Measurements from ENCODE around the gene SEC14L5.
A peak's percentile ranks its signal among the peaks of the same experiment; 100 is the strongest.
"Not testable (repeated sequence)": the region's sequence is repeated elsewhere in the genome, so short reads cannot be mapped to it uniquely, and the experiment has no call there.

The SEC14L5 gene

GRCh38 chr16:4954714-4955113 lies 3.4 kb upstream of the SEC14L5 start:
- DNase-seq, result no peak

DNA sequence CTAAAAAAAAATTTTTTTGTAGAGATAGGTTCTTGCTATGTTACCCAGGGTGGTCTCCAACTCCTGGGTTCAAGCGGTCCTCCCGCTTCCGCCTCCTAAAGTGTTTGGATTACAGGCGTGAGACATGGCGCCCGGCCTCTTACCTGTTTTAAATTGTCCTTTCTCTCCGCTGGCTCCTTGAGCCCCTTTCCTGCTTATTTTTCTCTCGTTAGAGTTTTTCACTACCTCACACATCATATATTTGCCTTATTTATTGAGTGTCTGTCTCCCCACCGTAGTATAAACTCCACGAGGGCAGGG lies 760 bp upstream of the SEC14L5 start:
- no peak for DNase-seq

GRCh38 chr16:4958510-4959438 lies 644 bp downstream of the SEC14L5 start:
- no peak for DNase-seq

DNA sequence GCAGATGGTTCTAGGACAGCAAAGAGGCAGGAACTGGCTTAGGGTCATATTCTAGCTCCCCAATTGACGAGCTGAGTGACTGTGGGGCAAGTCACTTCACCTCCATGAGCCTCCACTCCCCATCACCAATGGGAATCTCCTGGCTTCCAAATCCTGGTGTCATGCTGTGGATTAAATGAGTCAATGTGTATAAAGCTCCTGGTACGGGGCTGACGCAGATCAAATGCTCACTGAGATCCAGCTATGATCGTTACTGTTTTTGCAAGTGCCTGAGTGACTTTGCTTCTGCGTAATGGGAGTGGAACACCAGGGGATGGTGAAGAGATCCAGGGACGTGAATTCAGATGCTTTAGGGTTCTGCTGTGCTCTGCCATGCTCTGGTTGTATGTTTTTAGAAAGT lies 2.4 kb downstream of the SEC14L5 start:
- no peak for DNase-seq

DNA sequence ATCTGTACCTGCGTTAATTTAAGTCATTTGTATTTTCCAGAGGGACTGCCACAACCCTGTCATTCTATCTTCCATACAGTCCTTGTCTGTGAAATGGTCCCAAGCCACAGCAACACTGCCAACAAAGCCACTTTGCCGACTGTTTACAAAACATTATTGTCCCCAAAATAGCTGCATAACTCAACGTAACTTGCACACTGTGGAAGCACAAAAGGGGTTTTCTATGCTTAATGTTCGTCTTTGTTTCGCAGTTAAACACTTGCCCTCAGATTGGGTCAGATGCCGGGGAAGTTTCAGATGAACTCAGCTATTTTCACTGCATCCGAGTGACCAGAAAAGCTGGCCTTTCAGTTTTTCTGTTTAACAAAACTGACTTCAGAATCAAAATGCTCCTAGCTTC lies 4.6 kb downstream of the SEC14L5 start:
- no peak for DNase-seq

DNA sequence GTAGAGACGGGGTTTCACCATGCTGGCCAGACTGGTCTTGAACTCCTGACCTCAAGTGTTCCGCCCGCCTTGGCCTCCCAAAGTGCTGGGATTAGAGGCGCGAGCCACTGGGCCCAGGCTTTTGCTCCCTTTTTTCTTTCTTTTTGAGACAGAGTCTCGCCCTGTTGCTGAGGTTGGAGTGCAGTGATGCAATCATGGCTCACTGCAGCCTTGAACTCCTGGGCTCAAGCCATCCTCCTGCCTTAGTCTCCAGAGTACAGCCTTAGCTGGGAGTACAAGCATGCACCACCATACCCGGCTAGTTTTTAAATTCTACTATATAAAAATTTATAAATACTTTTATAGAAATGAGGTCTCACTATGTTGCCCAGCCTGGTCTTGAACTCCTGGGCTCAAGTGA lies 5.4 kb downstream of the SEC14L5 start:
- DNase-seq, result not testable (repeated sequence)

- DNase-seq, result no peak
Observed at GRCh38 chr16:4966736-4967453, 8.8 kb downstream of the SEC14L5 start.

DNA sequence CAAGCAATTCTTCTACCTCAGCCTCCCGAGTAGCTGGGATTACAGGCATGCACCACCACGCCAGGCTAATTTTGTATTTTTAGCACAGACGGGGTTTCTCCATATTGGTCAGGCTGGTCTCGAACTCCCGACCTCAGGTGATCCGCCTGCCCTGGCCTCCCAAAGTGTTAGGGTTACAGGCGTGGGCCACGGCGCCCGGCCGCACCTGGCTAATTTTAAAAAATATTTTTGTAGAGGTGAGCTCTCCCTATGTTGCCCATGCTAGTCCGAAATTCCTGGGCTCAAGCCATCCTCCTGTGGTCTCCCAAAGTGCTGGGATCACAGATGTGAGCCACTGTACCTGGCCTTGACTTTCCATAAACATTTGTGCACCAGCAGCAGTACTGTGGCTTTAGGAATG lies 10.1 kb downstream of the SEC14L5 start:
- DNase-seq, result not testable (repeated sequence)

DNA sequence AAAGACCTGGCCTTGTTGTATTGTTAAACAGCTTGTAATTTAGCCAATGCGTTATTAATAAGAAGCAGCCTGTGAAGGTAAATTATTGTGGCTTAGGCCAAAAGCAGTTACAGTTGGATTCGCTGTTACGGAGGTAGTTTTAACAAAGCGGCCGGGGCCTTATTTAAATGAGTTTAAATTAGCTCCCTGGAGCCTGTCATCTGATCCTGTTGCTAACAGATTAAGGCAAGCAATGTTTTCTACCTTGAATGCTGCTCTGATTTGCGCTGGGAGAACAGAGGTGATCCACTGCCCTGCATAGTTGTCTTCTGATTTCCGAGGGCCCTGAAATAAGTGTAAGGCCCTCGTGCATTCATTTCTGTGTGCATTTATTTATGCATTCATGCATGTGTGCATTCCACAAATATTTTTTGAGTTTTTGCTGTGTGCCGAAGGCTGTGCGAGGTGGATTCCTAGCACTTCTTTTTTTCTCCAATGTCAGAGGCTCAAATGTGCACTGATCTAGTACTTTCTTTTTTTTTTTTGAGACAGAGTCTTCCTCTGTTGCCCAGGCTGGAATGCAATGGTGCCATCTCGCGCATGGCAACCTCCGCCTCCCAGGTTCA lies 10.9 kb downstream of the SEC14L5 start:
- no peak for DNase-seq

GRCh38 chr16:4970010-4970409 lies 11.9 kb downstream of the SEC14L5 start:
- DNase-seq, result no peak

GRCh38 chr16:4972938-4973587 lies 14.9 kb downstream of the SEC14L5 start:
- no peak for DNase-seq

GRCh38 chr16:4976079-4976478 lies 17.9 kb downstream of the SEC14L5 start:
- DNase-seq, result no peak

DNA sequence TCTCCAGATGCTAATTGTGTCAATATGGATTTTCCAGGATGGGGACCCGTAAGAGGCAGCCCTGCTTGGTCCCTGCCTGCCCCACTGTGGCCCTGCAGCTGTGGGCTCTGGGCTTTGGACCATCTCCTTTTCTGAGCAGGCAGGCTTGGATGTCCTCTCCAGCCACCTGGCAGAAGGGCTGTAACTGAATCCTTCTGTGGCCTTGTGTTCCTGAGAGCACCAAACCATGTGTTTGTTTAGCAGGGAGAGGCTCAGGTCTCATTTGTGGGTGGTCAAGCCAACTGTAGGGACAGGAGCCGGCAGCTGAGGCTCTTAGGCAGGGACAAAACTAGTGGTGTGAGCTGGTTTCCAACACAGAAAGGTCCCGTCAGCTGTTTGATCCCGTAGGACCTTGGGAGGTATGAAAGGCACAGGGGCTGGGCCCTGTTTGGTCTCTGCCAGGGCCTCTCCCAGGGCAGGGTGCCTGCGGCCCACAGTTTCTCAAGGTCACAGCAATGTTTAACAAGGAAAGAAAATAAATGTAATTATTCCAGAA lies 18.5 kb downstream of the SEC14L5 start:
- peak; percentile 62 for DNase-seq

DNA sequence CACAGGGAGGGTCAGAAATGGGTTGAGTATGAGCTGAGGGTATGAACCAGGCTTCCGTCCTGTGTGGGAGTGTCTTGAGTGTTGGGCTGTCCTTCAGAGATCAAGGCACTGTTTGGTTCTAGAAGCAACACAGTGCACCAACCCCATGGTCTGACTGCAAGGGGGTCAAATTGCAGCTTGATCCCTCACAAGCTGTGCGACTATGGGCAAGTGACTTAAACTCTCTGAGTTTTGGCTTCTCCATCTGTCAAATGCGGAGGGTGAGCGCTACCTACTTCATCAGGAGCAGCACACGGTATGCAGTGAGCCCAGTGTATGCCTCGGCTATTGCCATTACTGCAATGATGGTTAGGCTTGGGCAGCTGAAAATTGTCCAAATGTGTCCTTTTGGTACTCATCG lies 21.0 kb downstream of the SEC14L5 start:
- no peak for DNase-seq

DNA sequence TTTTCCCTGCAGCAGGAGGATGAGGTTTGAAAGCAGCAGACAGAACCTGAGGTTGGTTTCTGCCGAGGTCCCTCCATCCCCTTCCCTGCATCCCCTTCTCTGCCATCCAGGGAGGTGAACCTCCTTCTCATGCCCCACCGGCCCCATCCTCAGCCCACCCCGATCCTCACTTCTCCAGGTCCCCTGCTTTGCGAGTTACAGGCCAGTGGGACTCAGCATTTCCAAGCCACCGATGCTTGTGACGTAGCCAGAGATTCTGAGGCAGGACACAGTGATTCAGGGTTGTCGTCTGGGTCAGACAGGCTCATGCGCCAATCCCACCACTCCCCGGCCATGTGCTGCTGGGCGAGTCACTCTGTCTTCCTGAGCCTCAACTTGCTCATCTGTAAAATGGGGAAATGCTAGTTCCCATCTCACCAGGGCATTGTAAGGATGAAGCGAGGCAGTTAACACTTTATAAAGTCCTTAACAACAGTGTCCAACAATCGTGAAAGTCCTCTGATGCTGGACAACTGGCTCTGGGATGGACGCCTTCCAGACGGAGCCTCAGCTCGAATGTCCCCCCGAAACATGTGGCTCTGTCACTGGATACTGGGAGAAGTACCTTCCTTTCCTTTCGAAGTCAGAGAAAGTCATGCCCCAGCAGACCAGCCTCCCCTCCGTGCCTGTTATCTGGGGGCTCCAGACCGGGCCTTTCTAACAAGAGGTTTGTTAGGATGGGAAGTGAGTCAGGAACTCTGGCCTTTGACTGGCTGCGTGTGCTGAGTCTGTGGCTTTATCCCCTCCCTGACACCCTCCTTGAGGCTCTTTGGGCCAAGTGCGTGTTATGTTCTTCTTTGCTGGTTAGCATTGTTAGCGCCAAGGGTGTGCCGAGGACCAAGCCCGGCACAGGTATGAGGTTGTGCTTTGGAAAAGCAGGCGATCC lies 21.9 kb downstream of the SEC14L5 start:
- no peak for DNase-seq

DNA sequence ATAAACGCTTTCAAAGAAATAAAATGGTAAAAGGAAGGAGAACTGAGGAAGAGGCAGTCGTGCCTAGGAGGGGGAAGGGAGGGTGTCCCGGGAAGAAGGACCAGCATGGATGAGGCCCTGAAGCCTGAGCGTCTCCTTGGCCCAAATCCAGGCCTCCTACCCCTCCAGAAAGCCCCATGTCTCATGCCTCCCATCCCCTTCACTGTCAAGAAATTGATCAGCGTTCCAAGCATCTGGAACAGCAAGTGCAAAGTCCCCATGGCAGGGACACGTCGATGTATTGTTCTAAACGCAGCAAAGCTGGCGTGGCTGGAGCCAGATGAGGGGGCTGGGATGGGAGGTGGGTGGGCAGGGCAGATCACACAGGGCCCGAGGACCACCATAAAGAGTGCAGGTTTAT lies 22.6 kb downstream of the SEC14L5 start:
- DNase-seq, result no peak

- no peak for DNase-seq
Observed at GRCh38 chr16:4981473-4981872, 23.3 kb downstream of the SEC14L5 start.

DNA sequence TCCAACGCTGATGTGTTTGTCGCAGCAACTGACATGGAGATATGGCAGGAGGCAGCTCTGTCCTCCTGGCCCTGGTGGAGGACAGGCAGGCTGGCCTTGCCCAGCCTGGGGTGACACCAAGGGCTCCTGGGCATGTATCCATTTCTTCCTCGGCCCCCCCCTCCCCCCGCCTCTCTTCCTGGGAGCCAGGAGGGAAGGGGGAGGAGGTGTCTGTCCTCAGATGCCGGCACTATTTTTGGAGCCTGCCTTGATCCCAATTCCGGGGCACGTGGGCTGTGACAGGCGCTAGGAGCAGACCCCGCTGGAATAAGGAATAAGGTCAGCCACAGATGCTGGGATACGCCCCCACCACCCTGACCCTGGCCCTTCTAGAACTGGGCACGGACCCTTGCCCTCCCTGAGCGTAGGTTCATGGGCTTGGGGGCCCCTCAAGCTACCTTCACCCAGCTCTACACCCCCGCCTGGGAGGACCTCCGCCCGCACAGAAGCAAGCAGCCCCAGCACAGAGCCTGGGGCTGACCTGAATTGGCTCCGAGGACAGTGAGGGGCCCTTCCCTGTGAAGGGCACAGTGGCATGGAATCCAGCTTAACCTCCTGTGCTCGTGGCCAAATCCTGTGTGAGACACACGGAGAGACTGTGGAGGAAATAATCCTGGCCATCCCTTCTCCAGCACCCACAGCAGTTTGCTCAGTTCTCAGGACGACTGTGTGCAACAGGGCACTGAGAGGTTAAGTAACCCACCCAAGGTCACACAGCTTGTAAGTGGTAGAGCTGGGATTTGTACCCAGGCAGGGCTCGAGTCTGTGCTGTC lies 24.1 kb downstream of the SEC14L5 start:
- no peak for DNase-seq

- no peak for DNase-seq
Observed at GRCh38 chr16:4984174-4984990, 26.3 kb downstream of the SEC14L5 start.

GRCh38 chr16:4987250-4987579 lies 29.1 kb downstream of the SEC14L5 start:
- no peak for DNase-seq

Data from SHP77 treated with DMSO at 0.1 percent for 48 hours (cell line).